T follicular helper cell (primary cell): Measurements from ENCODE around the gene MARK4.
"Not testable (repeated sequence)": the region's sequence is repeated elsewhere in the genome, so short reads cannot be mapped to it uniquely, and the experiment has no call there.

ENCODE experiments used
- DNase-seq: peaks from one replicate; pipeline ENCODE4 v3.0.0-alpha.2; 2020; ENCODE audit warnings: low read depth
- total RNA-seq, 2 experiments: gene quantifications; one replicate each; lab custom pipeline; 2026; lab: John Stamatoyannopoulos, UW

MARK4 gene
- 10.3 to 20.0 reads per million in 2 experiments for total RNA-seq

DNA sequence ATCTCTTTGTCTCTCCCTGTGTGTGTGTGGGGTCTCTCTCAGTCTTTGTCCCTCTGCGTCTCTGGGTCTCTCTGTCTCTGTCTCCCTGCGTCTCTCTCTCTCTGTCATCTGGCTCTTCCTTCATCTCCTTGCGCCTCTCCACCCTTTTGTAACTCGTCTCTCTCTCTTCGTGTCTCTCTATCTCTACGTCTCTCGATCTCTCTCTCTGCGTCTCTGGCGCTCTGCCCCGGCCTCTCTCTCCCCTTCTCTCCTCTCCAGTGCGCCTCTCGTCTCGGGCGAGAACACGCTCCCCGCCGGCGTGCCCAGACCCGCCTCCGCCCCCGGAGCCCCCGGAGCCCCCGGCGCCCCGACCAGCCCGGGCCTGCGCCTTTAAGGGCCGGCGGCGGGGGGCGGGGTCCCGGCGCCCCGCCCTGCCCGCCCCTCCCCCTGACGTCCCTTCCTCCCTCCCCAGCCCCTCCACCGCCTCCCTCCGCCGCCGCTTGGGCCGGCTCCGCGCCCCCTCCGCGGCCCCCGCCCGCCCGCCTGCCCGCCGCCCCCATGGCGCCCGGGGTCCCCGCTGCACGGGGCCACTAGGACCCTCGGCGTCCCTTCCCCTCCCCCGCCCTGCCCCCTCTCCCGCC lies at the start of gene MARK4:
Gene MARK4, plus strand, starts transcription at position 440 of the 620 bp plus-strand sequence. CDS start 318 bp downstream, outside the sequence.
- DNase-seq = peak; percentile 42

DNA sequence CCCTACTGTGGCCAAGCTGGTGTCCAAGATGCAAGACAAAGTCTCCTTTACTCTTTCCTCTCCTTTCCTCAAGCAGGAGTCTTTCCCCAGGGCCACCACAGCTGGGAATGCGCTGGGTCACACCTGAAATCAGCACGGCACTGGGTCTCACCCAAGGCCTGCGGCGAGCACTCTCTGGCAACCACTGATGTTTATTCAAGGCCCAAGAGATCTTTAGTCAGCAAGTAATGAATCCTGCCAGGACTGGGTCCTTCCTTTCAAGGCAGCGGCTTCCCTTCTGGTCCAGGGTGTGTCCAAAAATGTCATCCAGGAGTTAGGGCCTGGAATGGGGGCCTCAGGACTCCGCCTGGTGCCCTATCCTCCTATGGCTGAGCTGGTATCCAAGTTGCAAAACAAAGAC lies 48.4 kb upstream of the MARK4 start:
- no peak for DNase-seq

GRCh38 chr19:45205810-45206209 lies 45.3 kb upstream of the MARK4 start:
- DNase-seq = no peak

GRCh38 chr19:45206328-45206727 lies 44.7 kb upstream of the MARK4 start:
- no peak for DNase-seq

GRCh38 chr19:45211751-45212381 lies 39.2 kb upstream of the MARK4 start:
- DNase-seq = no peak

DNA sequence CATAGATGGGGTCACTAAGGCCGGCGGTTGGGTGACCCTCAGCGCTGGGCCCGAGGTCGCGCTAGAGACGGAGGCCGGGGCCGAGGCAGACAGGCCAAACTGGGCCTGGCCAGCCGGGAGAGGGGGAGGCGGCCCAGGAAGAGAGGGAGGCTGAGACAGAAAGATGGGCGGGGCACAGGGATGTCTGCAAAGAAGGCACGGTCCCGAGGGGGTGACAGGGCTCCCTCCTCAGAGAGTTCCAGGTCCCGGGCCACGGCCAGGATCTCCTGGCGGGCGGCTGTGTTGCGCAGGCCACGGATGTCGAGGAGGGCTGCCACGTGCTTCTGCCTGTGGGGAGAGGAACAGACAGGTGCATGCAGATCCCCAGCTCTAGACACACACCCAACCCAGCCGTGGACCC lies 38.0 kb upstream of the MARK4 start:
- DNase-seq = no peak

DNA sequence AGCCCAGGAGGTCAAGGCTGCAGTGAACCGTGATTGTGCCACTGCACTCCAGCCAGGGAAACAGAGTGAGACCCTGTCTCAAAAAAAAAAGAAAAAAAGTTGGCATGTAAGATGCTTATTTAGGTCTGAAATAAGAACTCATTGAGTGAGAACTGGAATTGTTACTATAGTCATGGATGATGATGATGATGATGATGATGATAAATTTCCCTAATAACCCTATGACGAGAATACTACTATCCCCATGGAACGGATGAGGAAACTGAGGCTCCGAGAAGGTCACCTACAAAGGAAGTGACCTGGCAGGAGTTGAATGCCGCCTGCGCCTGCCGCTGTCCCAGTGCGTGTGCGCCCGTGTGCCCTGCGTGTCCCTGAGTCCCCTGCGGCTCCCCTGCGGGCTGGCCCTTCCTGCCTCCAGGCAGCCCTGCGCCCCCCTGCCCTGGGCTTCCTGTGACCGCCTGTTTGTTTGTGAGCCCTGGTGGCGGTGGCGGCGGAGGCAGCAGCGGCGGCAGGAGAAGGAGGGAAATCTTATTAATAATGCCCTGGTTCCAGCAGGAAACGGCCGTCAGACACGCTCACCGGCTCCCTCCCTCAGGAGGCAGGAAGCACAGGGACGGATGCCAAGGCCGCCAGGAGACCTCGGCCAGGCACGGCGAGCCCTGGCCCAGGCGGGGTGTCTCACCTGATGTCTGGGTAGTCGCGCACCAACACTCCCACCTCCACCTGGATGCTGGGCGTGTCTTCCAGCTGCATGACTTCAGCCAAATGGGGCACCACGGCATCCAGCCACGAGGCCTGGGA lies 35.5 kb upstream of the MARK4 start:
- no peak for DNase-seq

- DNase-seq = no peak
These were observed 34.4 kb upstream of the MARK4 start for GRCh38 chr19:45216667-45217066.

DNA sequence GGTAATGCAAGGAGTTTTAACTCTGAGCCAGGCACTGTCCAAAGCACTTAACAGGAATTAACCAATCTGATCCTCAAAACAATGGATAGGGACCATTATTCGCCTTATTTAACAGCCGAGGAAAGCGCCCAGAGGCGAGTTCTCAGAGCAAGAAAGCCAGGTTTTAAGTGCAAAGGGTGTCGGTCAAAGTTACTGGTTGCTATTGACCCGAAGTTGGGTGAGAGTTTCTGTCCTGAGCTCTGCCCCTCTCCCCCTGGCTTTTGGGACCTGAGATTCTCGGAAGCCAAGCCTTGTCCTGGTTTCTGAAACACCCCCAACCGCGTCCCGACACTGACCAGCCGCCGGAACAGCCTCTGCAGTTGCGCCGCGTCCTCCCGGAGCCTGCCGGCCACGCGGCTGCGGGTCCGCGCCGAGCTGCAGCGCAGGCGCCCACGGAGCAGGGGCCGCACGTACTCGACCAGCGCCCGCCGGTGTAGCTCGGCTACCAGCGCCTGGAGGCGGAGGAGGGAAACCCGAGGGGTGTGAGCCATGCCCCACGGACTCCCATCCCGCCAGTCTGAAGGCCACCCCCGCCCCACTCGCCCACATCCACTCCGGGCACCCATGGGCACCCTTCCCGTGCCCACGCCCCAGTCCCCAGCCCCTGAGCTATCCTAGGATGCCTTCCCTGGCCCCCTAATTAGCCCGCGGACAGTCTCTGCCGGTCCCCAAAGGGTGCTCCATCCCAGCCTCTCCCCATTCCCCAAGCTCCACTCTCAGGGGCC lies 33.7 kb upstream of the MARK4 start:
- DNase-seq = no peak

DNA sequence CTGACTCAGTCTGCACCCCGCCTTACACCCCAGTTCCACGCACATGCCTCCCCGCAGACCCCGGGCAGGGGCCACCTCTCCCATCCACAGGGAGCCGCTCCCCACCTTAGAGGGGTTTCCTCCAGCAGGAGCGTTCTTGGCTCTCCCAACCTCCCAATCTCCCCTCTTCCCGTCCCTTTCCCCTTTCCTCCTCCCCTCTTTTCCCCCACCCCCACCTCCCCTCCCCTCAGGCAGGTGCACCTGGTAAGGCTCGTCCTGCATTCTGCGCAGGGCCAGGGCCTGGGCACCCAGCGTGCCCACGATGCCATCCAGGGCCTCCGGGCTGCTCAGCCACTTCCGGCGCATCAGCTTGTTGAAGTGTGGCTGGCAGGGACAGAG lies 33.1 kb upstream of the MARK4 start:
- DNase-seq = no peak

DNA sequence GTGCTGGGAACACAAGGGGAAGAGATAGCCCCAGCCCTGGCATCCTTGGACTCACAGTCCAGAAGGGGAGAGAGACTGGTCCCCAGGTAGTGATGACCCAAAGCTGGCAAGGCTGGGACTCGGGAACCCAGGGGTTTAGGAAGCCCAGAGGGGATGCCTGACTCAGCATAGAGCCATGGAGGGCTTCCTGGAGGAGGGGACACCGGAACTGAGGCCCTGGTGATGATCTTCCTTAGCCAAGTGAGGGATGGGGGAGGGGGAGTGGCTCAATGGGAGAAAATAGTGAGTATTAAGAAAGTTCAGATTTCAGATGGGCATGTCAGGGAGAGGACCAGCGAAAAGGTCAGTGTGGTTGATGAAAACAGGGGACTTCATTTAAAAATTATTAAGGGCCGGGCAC lies 32.6 kb upstream of the MARK4 start:
- no peak for DNase-seq

DNA sequence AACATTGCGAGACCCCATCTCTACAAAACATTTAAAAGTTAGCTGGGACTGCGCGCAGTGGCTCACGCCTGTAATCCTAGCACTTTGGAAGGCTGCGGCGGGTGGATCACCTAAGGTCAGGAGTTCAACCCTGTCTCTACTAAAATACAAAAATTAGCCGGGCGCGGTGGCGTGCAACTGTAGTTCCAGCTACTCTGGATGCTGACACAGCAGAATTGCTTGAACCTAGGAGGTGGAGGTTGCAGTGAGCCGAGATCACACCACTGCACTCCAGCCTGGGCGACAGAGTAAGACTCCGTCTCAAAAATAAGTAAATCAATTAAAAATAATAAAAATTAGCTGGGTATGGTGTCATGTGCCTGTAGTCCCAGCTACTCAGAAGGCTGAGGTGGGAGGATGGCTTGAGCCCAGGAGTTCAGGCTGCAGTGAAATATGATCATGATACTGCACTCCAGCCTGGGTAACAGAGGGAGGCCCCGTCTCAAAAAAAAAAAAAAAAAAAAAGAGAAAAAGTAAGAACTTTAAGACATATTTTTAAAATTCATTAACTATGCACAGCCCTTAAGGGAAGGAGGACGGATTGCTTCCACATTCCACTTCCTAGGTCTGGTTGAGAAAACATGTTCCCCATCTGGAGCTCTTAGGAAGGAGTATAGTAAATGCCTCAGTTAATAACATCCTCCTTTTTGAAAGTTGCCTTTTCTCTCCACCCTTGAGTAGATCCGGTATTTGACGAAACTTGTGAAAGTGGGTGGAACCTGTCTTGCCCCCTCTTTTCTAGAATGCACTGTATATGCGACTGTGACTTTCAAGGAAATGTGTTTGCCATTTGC lies 31.9 kb upstream of the MARK4 start:
- DNase-seq = no peak

DNA sequence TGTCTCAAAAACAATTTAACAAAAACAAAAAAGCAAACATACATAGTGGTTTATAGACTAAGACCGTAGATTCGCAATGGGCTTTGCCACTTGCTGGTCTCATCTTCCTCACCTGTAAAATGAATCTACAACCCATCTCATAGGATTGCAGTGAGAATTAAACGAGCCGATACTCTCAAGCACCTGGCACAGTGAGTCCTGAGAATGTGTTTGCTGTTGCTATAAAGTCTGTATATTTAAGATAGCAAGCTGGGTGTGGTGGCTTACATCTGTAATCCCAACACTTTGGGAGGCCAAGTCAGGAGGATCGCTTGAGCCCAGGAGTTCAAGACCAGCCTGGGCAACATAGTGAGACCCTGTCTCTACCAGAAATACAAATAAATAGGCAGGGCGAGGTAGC lies 28.3 kb upstream of the MARK4 start:
- no peak for DNase-seq

DNA sequence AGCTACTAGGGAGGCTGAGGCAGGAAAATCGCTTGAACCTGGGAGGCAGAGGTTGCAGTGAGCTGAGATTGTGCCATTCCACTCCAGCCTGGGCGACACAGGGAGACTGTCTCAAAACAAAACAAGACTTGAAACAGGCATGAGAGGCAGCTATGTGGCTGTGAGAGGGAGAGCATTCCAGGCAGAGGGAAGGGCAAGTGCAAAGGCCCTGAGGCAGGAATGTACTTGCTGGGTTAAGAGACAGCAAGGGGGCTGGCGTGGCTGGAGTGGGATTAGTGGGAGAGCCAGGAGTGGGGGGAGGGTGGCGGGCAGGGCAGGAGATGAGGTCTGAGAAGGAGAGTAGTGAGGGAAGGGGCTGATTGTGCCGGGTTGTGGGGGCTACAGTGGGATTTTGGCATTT lies 27.2 kb upstream of the MARK4 start:
- no peak for DNase-seq

DNA sequence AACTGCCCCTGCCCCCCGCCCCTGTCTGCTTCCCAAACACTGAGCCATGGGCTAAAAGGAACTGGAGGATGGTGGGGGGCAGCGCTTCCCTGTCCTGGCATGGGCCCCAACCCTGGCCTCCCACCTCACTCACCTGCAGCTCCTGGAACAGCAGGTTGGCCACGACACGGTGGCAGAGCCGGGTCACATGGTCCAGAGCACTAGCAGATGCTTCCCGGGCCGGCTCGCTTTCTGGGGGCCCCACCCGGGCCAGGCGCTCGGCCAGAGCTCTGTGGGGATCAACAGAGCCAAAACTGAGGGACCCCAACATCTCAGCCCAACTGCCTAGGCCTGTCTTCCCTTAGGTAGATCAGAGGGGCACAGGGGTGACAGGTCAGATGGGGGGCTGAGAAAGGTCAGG lies 26.4 kb upstream of the MARK4 start:
- DNase-seq = no peak

DNA sequence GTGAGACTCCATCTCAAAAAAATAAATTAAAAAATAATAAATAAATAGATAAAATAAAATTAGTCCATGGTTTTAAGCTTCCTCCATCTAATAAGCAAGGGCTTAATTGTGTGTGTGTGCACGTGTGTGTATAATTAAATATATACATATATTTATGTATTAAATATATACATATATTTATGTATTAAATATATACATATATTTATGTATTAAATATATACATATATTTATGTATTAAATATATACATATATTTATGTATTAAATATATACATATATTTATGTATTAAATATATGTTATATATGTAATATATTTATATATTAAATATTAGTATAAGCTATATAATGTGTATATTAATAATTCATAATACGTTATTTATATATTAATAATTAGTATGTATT lies 22.0 kb upstream of the MARK4 start:
- DNase-seq = not testable (repeated sequence)

DNA sequence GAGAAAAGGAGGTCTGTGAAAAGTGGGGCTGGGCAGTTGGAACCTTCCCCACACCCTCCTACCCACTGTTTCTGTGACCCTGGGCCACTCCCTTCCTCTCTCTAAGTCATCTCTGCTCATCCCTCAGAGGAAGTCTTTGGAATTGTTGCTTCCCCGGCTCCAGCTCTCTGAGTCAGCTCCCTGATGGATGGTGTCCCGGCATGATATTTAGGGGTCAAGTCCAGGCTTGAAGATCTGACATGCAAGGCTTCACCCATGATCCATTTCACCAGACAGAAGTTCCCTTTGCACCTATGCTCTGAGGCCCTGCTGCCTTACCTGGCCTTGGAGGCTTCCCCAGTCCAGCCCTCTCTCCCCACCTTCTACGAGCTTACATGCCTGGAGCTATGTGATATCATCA lies 19.2 kb upstream of the MARK4 start:
- DNase-seq = no peak

- no peak for DNase-seq
These were observed 16.8 kb upstream of the MARK4 start for GRCh38 chr19:45234089-45234869.

GRCh38 chr19:45235485-45235884 lies 15.6 kb upstream of the MARK4 start:
- DNase-seq = no peak

DNA sequence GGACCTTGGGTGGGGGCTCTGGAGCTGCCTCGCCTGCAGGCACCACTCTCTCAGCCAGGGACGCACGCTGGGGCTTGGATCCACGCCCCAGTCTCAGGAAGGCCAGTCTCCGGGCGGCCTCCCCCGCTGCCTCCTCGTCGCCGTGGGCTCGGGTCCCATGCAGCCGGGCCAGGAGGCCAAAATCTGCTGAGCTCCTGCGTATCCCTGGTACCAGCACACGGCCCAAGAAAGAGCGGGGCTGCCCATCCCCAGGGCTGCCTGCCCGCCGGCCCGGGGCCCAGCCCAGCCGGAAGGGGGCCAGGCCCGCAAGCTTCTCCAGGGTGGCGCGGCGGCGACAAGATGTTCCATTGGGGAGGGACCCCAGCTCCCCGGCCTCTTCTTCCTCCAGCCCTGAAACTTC lies 12.5 kb upstream of the MARK4 start:
- no peak for DNase-seq
